Measurements from ENCODE around the gene HSPA2. TPM values are rescaled to one million over a fixed set of nuclear protein-coding genes. Genes with fewer than 3 reads are reported as not detected.

The HSPA2 gene
- total and polyA plus RNA-seq, 4 donors: 6.9 to 20.5 (median 11.4) TPM

GRCh38 chr14:64541972-64542835 is 1.7 kb downstream of the HSPA2 start:
- H3K4me1 ChIP-seq (ENCODE audit: control insufficient read depth in 5 of 5, insufficient read depth in 5 of 5, low read length in 5 of 5): peaks cover 0 to 11% (median 0%) of the 10 kb centered on the region in 5 donors
- ATAC-seq (ENCODE audit: insufficient read depth, low FRiP score) (no peak), DNase-seq (peak in 2 of 3 donors; percentile 14 to 16)
- H3K9ac ChIP-seq (ENCODE audit: insufficient read depth in 1 of 2, low read length in 2 of 2): peak overlapping the region in 1 of 2 donors; percentile 49
- H3K36me3 ChIP-seq (ENCODE audit: control insufficient read depth in 4 of 4, insufficient read depth in 4 of 4, low read length in 4 of 4): no peaks in the 10 kb centered on the region
- H3K27ac ChIP-seq (ENCODE audit: low read depth in 1 of 2, low read length in 1 of 2): no peak overlapping the region
- peaks cover 0 to 11% (median 0%) of the 10 kb centered on the region in 4 donors for H3K9me3 ChIP-seq (ENCODE audit: control insufficient read depth in 4 of 4, insufficient read depth in 3 of 4, low read length in 3 of 4)
- H3K27me3 ChIP-seq (ENCODE audit: control insufficient read depth in 3 of 3, insufficient read depth in 3 of 3, low read length in 2 of 3): peaks cover 0 to 49% (median 44%) of the 10 kb centered on the region in 3 donors
- TF ChIP-seq CTCF (IDR thresholded peaks at IDR 0.05; ENCODE audit: control extremely low read depth, extremely low read depth): no peak
- 7 to 13% methylated on average over 61 of the region's 61 CpGs for WGBS, 2 donors
- peak overlapping the region; percentile 2 for H3K4me3 ChIP-seq

GRCh38 chr14:64542836-64543201 is 2.3 kb downstream of the HSPA2 start:
- ATAC-seq (ENCODE audit: insufficient read depth, low FRiP score) (no peak), DNase-seq (peak in 2 of 3 donors; percentile 6 to 32)
- no peaks in the 10 kb centered on the region for H3K36me3 ChIP-seq (ENCODE audit: control insufficient read depth in 4 of 4, insufficient read depth in 4 of 4, low read length in 4 of 4)
- H3K4me1 ChIP-seq (ENCODE audit: control insufficient read depth in 5 of 5, insufficient read depth in 5 of 5, low read length in 5 of 5): peaks cover 0 to 11% (median 0%) of the 10 kb centered on the region in 5 donors
- TF ChIP-seq CTCF (IDR thresholded peaks at IDR 0.05; ENCODE audit: control extremely low read depth, extremely low read depth): no peak
- no peak overlapping the region for H3K9ac ChIP-seq (ENCODE audit: insufficient read depth in 1 of 2, low read length in 2 of 2)
- H3K4me3 ChIP-seq: no peak overlapping the region
- no peak overlapping the region for H3K27ac ChIP-seq (ENCODE audit: low read depth in 1 of 2, low read length in 1 of 2)
- peaks cover 0 to 49% (median 44%) of the 10 kb centered on the region in 3 donors for H3K27me3 ChIP-seq (ENCODE audit: control insufficient read depth in 3 of 3, insufficient read depth in 3 of 3, low read length in 2 of 3)
- peaks cover 0 to 11% (median 0%) of the 10 kb centered on the region in 4 donors for H3K9me3 ChIP-seq (ENCODE audit: control insufficient read depth in 4 of 4, insufficient read depth in 3 of 4, low read length in 3 of 4)
- WGBS, 2 donors: 62 to 67% methylated on average over 4 of the region's 4 CpGs

- no peak overlapping the region for H3K27ac ChIP-seq (ENCODE audit: low read depth in 1 of 2, low read length in 1 of 2)
- H3K9me3 ChIP-seq (ENCODE audit: control insufficient read depth in 4 of 4, insufficient read depth in 3 of 4, low read length in 3 of 4): peaks cover 0 to 11% (median 0%) of the 10 kb centered on the region in 4 donors
- H3K4me3 ChIP-seq: no peak overlapping the region
- 69 to 87% methylated on average over 5 of the region's 5 CpGs for WGBS, 2 donors
- no peak for DNase-seq
- no peak overlapping the region for H3K9ac ChIP-seq (ENCODE audit: insufficient read depth in 1 of 2, low read length in 2 of 2)
- no peak for ATAC-seq (ENCODE audit: insufficient read depth, low FRiP score)
- H3K27me3 ChIP-seq (ENCODE audit: control insufficient read depth in 3 of 3, insufficient read depth in 3 of 3, low read length in 2 of 3): peaks cover 0 to 61% (median 56%) of the 10 kb centered on the region in 3 donors
- TF ChIP-seq CTCF (IDR thresholded peaks at IDR 0.05; ENCODE audit: control extremely low read depth, extremely low read depth): no peak
- peaks cover 0 to 11% (median 0%) of the 10 kb centered on the region in 5 donors for H3K4me1 ChIP-seq (ENCODE audit: control insufficient read depth in 5 of 5, insufficient read depth in 5 of 5, low read length in 5 of 5)
- no peaks in the 10 kb centered on the region for H3K36me3 ChIP-seq (ENCODE audit: control insufficient read depth in 4 of 4, insufficient read depth in 4 of 4, low read length in 4 of 4)
Measured at GRCh38 chr14:64544607-64545312, 4.2 kb downstream of the HSPA2 start.
